ENCODE data around the gene TMEM185A.
"Not testable (repeated sequence)": the region's sequence is repeated elsewhere in the genome, so short reads cannot be mapped to it uniquely, and the experiment has no call there.

TMEM185A gene

GRCh38 chrX:149567621-149568417 lies 63.8 kb downstream of the TMEM185A start:
- no peak overlapping the region for H3K4me2 ChIP-seq (ENCODE audit: low read length)
- no peak overlapping the region for H3K4me3 ChIP-seq (ENCODE audit: low read length)
- H3F3A ChIP-seq (ENCODE audit: control insufficient read depth, insufficient read depth), result no peaks in the 10 kb centered on the region
- no peaks in the 10 kb centered on the region for H3K4me1 ChIP-seq (ENCODE audit: control insufficient read depth, low read length)
- no peaks in the 10 kb centered on the region for H3K9me2 ChIP-seq (replicated peaks; ENCODE audit: control insufficient read depth, low read length)
- no peaks in the 10 kb centered on the region for H3K36me3 ChIP-seq (ENCODE audit: control insufficient read depth, low read length)
- H4K20me1 ChIP-seq (ENCODE audit: control insufficient read depth, insufficient read depth, low read depth, low read length), result no peaks in the 10 kb centered on the region
- H3K79me2 ChIP-seq (ENCODE audit: control insufficient read depth, low read length), result no peaks in the 10 kb centered on the region
- H3K27ac ChIP-seq (ENCODE audit: low read depth, low read length), result no peak overlapping the region
- TF ChIP-seq EZH2phosphoT487 (IDR thresholded peaks at IDR 0.05; ENCODE audit: borderline replicate concordance, low read length), result no peak
- TF ChIP-seq CTCF (IDR thresholded peaks at IDR 0.05; ENCODE audit: low read depth, low read length, poor library complexity, severe bottlenecking), result no peak
- no peaks in the 10 kb centered on the region for H3K9me3 ChIP-seq (ENCODE audit: control insufficient read depth, insufficient read depth, low read length)
- no peaks in the 10 kb centered on the region for H3K27me3 ChIP-seq (ENCODE audit: control insufficient read depth, low read length)

- Histone ChIP-seq H3K9me3 (ENCODE audit: control insufficient read depth, insufficient read depth, low read length) (no peaks in the 10 kb centered on the region), H3K4me3 (ENCODE audit: low read length) (no peak overlapping the region), H3K27ac (ENCODE audit: low read depth, low read length) (no peak overlapping the region), H3K9me2 (replicated peaks; ENCODE audit: control insufficient read depth, low read length) (no peaks in the 10 kb centered on the region), H3F3A (ENCODE audit: control insufficient read depth, insufficient read depth) (no peaks in the 10 kb centered on the region), H3K36me3 (ENCODE audit: control insufficient read depth, low read length) (no peaks in the 10 kb centered on the region), H4K20me1 (ENCODE audit: control insufficient read depth, insufficient read depth, low read depth, low read length) (no peaks in the 10 kb centered on the region), H3K4me1 (ENCODE audit: control insufficient read depth, low read length) (no peaks in the 10 kb centered on the region), H3K27me3 (ENCODE audit: control insufficient read depth, low read length) (no peaks in the 10 kb centered on the region), H3K4me2 (ENCODE audit: low read length) (no peak overlapping the region), H3K79me2 (ENCODE audit: control insufficient read depth, low read length) (no peaks in the 10 kb centered on the region)
- TF ChIP-seq CTCF (IDR thresholded peaks at IDR 0.05; ENCODE audit: low read depth, low read length, poor library complexity, severe bottlenecking) (no peak), EZH2phosphoT487 (IDR thresholded peaks at IDR 0.05; ENCODE audit: borderline replicate concordance, low read length) (no peak)
Observed at GRCh38 chrX:149563359-149563758, 68.2 kb downstream of the TMEM185A start.

- H3K4me1 ChIP-seq (ENCODE audit: control insufficient read depth, low read length); H4K20me1 ChIP-seq (ENCODE audit: control insufficient read depth, insufficient read depth, low read depth, low read length); H3K79me2 ChIP-seq (ENCODE audit: control insufficient read depth, low read length); H3F3A ChIP-seq (ENCODE audit: control insufficient read depth, insufficient read depth); H3K36me3 ChIP-seq (ENCODE audit: control insufficient read depth, low read length); H3K9me2 ChIP-seq (replicated peaks; ENCODE audit: control insufficient read depth, low read length); H3K4me3 ChIP-seq (ENCODE audit: low read length); H3K4me2 ChIP-seq (ENCODE audit: low read length); H3K27me3 ChIP-seq (ENCODE audit: control insufficient read depth, low read length); H3K9me3 ChIP-seq (ENCODE audit: control insufficient read depth, insufficient read depth, low read length); H3K27ac ChIP-seq (ENCODE audit: low read depth, low read length): not testable (repeated sequence)
Observed at GRCh38 chrX:149555251-149555650, 76.3 kb downstream of the TMEM185A start.

GRCh38 chrX:149551939-149552248 lies 79.7 kb downstream of the TMEM185A start:
- not testable (repeated sequence) for H3K27me3 ChIP-seq (ENCODE audit: control insufficient read depth, low read length); H3K79me2 ChIP-seq (ENCODE audit: control insufficient read depth, low read length); H3K9me3 ChIP-seq (ENCODE audit: control insufficient read depth, insufficient read depth, low read length); H4K20me1 ChIP-seq (ENCODE audit: control insufficient read depth, insufficient read depth, low read depth, low read length); H3K4me1 ChIP-seq (ENCODE audit: control insufficient read depth, low read length); H3K4me2 ChIP-seq (ENCODE audit: low read length); H3F3A ChIP-seq (ENCODE audit: control insufficient read depth, insufficient read depth); H3K9me2 ChIP-seq (replicated peaks; ENCODE audit: control insufficient read depth, low read length); H3K4me3 ChIP-seq (ENCODE audit: low read length); H3K27ac ChIP-seq (ENCODE audit: low read depth, low read length); H3K36me3 ChIP-seq (ENCODE audit: control insufficient read depth, low read length)

- H3K9me3 ChIP-seq (ENCODE audit: control insufficient read depth, insufficient read depth, low read length); H3K27ac ChIP-seq (ENCODE audit: low read depth, low read length); H3F3A ChIP-seq (ENCODE audit: control insufficient read depth, insufficient read depth); H3K9me2 ChIP-seq (replicated peaks; ENCODE audit: control insufficient read depth, low read length); H3K4me1 ChIP-seq (ENCODE audit: control insufficient read depth, low read length); H3K4me2 ChIP-seq (ENCODE audit: low read length); H3K4me3 ChIP-seq (ENCODE audit: low read length); H3K36me3 ChIP-seq (ENCODE audit: control insufficient read depth, low read length); H3K27me3 ChIP-seq (ENCODE audit: control insufficient read depth, low read length); H3K79me2 ChIP-seq (ENCODE audit: control insufficient read depth, low read length); H4K20me1 ChIP-seq (ENCODE audit: control insufficient read depth, insufficient read depth, low read depth, low read length): not testable (repeated sequence)
Observed at GRCh38 chrX:149551245-149551938, 80.2 kb downstream of the TMEM185A start.

GRCh38 chrX:149550454-149550853 lies 81.1 kb downstream of the TMEM185A start:
- not testable (repeated sequence) for H3K27ac ChIP-seq (ENCODE audit: low read depth, low read length); H3K4me2 ChIP-seq (ENCODE audit: low read length); H4K20me1 ChIP-seq (ENCODE audit: control insufficient read depth, insufficient read depth, low read depth, low read length); H3K9me2 ChIP-seq (replicated peaks; ENCODE audit: control insufficient read depth, low read length); H3K4me1 ChIP-seq (ENCODE audit: control insufficient read depth, low read length); H3F3A ChIP-seq (ENCODE audit: control insufficient read depth, insufficient read depth); H3K79me2 ChIP-seq (ENCODE audit: control insufficient read depth, low read length); H3K27me3 ChIP-seq (ENCODE audit: control insufficient read depth, low read length); H3K9me3 ChIP-seq (ENCODE audit: control insufficient read depth, insufficient read depth, low read length); H3K36me3 ChIP-seq (ENCODE audit: control insufficient read depth, low read length); H3K4me3 ChIP-seq (ENCODE audit: low read length)

All from DOHH2 (cell line).